Activated B cell treated with CpG ODN at 0.5 μM for 24 hours (primary cell): Measurements from ENCODE around the gene PLEKHO1. TPM values are rescaled to one million over a fixed set of nuclear protein-coding genes. Genes with fewer than 3 reads are reported as not detected.

Experiments
- ATAC-seq: fragments of 200-7000 bp; cut with Tn5 transposase; one replicate; pipeline ENCODE4 v1.10.0; 2021; ENCODE audit warnings: low read depth, mild to moderate bottlenecking, moderate library complexity
- CTCF ChIA-PET: fragments of 350-600 bp; sonication (Branson Sonifier 250); formaldehyde crosslinking; loops from one replicate; lab custom pipeline; 2021; ENCODE audit warnings: antibody characterized with exemption; lab: Charles Lee
- POLR2A ChIA-PET: fragments of 350-600 bp; sonication (Branson Sonifier 250); formaldehyde crosslinking; loops from one replicate; lab custom pipeline; 2021; ENCODE audit warnings: antibody characterized with exemption; lab: Charles Lee
- DNase-seq: peaks from one replicate; pipeline ENCODE4 v3.0.0; 2022
- H3K27ac Mint-ChIP-seq: one replicate; pipeline ENCODE4 v1.8.0; 2020; ENCODE audit warnings: mixed read lengths
- H3K27me3 Mint-ChIP-seq: one replicate; pipeline ENCODE4 v1.8.0; 2021; ENCODE audit warnings: mixed read lengths
- H3K36me3 Mint-ChIP-seq: one replicate; pipeline ENCODE4 v1.8.0; 2021; ENCODE audit warnings: low read depth, mixed read lengths
- H3K4me1 Mint-ChIP-seq: one replicate; pipeline ENCODE4 v1.8.0; 2021; ENCODE audit warnings: mixed read lengths
- H3K4me3 Mint-ChIP-seq: one replicate; pipeline ENCODE4 v1.8.0; 2020; ENCODE audit warnings: mild to moderate bottlenecking, mixed read lengths
- H3K9me3 Mint-ChIP-seq: one replicate; pipeline ENCODE4 v1.8.0; 2020; ENCODE audit warnings: mixed read lengths
- CTCF ChIP-seq: fragments of 200-600 bp; IDR thresholded peaks from one replicate; pipeline ENCODE4 v1.8.0; 2022; ENCODE audit warnings: antibody characterized with exemption, mild to moderate bottlenecking
- intact Hi-C: fragments of 100-400 bp; cut with micrococcal nuclease; formaldehyde crosslinking; loops from one replicate; pipeline ENCODE4 v1.15.1; 2024
- total RNA-seq: library from RNA; stranded (reverse); gene quantifications from 2 replicates; pipeline ENCODE4 v1.2.3, GENCODE V29; 2022

Gene PLEKHO1
- total RNA-seq, 1 donor from 2014 or later: 208 TPM

- CTCF ChIA-PET: interaction anchor here (0.6 to 8.9 kb wide), 18 partner anchors 9 to 322 kb away, joined by 3 to 166 read pairs (median 4); partner anchors contain the start of gene VPS45
- peak; percentile 23 for TF ChIP-seq CTCF
- no peaks in the 10 kb centered on the region for H3K9me3 Mint-ChIP-seq
- no peaks in the 10 kb centered on the region for H3K27me3 Mint-ChIP-seq
- peak; percentile 49 for DNase-seq
- H3K27ac Mint-ChIP-seq: peak overlapping the region; percentile 98
- POLR2A ChIA-PET: interaction anchor here (0.8 to 9.3 kb wide), 12 partner anchors 9 to 279 kb away, joined by 3 to 388 read pairs (median 6); partner anchors contain the start of genes PLEKHO1, RPRD2 and VPS45
- H3K4me1 Mint-ChIP-seq: peaks cover 66% of the 10 kb centered on the region
- intact Hi-C loops: loop anchor here (1.0 to 10.0 kb wide), 3 partner anchors 21 to 271 kb away; partner anchors contain the start of gene BOLA1
- peak; percentile 28 for ATAC-seq
- peak overlapping the region; percentile 55 for H3K4me3 Mint-ChIP-seq
- no peaks in the 10 kb centered on the region for H3K36me3 Mint-ChIP-seq
Observed at GRCh38 chr1:150165622-150166612, 16.2 kb downstream of the PLEKHO1 start.

GRCh38 chr1:150168960-150169601, 19.4 kb downstream of the PLEKHO1 start:
- peaks cover 5% of the 10 kb centered on the region for H3K36me3 Mint-ChIP-seq
- no peak for TF ChIP-seq CTCF
- ATAC-seq: peak; percentile 64
- H3K9me3 Mint-ChIP-seq: no peaks in the 10 kb centered on the region
- DNase-seq: peak; percentile 45
- CTCF ChIA-PET: interaction anchor here (0.6 to 6.3 kb wide), 12 partner anchors 9 to 281 kb away, joined by 3 to 131 read pairs (median 4); partner anchors contain the start of gene VPS45
- H3K27ac Mint-ChIP-seq: no peak overlapping the region
- peaks cover 34% of the 10 kb centered on the region for H3K4me1 Mint-ChIP-seq
- H3K4me3 Mint-ChIP-seq: no peak overlapping the region
- H3K27me3 Mint-ChIP-seq: no peaks in the 10 kb centered on the region
- intact Hi-C loops: loop anchor here (1.0 to 10.0 kb wide), 3 partner anchors 96 to 274 kb away; partner anchors contain the start of gene BOLA1
- POLR2A ChIA-PET: interaction anchor here (0.5 to 2.9 kb wide), 11 partner anchors 8 to 433 kb away, joined by 3 to 10 read pairs (median 4); partner anchors contain the start of genes PLEKHO1 and VPS45

- DNase-seq (no peak), ATAC-seq (no peak)
- no peak overlapping the region for H3K27ac Mint-ChIP-seq
- no peaks in the 10 kb centered on the region for H3K27me3 Mint-ChIP-seq
- TF ChIP-seq CTCF: no peak
- H3K4me1 Mint-ChIP-seq: peaks cover 10% of the 10 kb centered on the region
- H3K36me3 Mint-ChIP-seq: peaks cover 5% of the 10 kb centered on the region
- ChIA-PET POLR2A (no interaction called here), CTCF (interaction anchor here (4.3 to 6.3 kb wide), 2 partner anchors 15 to 101 kb away, joined by 37 to 131 read pairs; partner anchors contain the start of gene VPS45)
- H3K4me3 Mint-ChIP-seq: no peak overlapping the region
- intact Hi-C loops: no loop called here
- H3K9me3 Mint-ChIP-seq: no peaks in the 10 kb centered on the region
Observed at GRCh38 chr1:150171801-150172200, 22.1 kb downstream of the PLEKHO1 start.

GRCh38 chr1:150173141-150173585, 23.4 kb downstream of the PLEKHO1 start:
- DNase-seq (no peak), ATAC-seq (no peak)
- Mint-ChIP-seq H3K4me1 (peaks cover 7% of the 10 kb centered on the region), H3K27me3 (no peaks in the 10 kb centered on the region), H3K4me3 (no peak overlapping the region), H3K36me3 (peaks cover 5% of the 10 kb centered on the region), H3K9me3 (no peaks in the 10 kb centered on the region), H3K27ac (no peak overlapping the region)
- no peak for TF ChIP-seq CTCF
- ChIA-PET POLR2A (no interaction called here), CTCF (interaction anchor here (6.3 kb wide), 1 partner anchor 102 kb away, joined by 131 read pairs; the partner anchor contains the start of gene VPS45)
- intact Hi-C loops: no loop called here
